DMS53 treated with DMSO at 0.1 percent for 48 hours (cell line): ENCODE data around the gene RNU4-1.

Experiments used
- DNase-seq: peaks from one replicate; lab custom pipeline; 2025; ENCODE audit not compliant: unreplicated experiment; lab: John Stamatoyannopoulos, UW

RNU4-1 gene

GRCh38 chr12:120290609-120291305 is 2.3 kb downstream of the RNU4-1 start:
- DNase-seq, result peak; percentile 89

GRCh38 chr12:120287491-120287890 is 5.5 kb downstream of the RNU4-1 start:
- DNase-seq, result no peak

GRCh38 chr12:120286768-120287490 is 6.1 kb downstream of the RNU4-1 start:
- DNase-seq, result no peak

DNA sequence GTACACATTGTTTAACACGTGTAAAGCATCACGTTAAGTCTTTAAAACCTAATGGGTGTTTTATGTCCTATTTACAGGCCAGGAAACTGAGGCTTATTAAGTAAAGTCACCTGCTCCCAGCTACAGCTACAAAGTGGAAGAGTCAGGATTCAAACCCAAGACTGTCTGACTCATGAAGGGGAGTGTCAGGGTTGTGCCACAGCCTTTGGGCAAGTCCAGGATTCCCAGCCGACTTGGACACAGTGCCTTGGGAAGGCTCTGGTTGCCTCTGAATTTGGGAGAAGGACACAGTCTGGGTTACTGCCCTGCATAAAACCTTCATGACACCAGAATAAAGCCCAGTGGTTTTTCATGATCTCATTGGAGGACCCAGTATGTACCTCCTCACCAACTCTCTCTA is 8.7 kb downstream of the RNU4-1 start:
- no peak for DNase-seq

DNA sequence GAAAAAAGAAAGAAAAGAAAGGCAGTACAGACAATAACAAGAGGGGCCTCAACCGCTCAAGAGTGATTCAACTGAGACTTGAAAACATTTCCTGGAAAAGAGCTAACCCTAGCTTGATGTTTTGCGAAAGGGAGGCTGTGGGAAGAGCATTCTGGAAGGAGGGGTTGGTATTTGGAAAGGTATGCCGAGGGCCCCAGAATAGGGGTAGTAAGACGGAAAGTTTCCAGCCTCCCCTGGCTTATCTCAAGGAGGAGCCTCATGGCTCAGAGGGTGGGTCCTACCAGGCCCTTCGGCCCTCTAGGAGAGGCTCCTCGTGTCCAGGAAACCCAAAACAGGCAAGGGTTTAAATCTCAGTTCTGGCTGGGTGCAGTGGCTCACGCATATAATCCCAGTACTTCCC is 9.7 kb downstream of the RNU4-1 start:
- DNase-seq, result no peak

GRCh38 chr12:120278137-120279069 is 14.6 kb downstream of the RNU4-1 start:
- DNase-seq, result no peak

DNA sequence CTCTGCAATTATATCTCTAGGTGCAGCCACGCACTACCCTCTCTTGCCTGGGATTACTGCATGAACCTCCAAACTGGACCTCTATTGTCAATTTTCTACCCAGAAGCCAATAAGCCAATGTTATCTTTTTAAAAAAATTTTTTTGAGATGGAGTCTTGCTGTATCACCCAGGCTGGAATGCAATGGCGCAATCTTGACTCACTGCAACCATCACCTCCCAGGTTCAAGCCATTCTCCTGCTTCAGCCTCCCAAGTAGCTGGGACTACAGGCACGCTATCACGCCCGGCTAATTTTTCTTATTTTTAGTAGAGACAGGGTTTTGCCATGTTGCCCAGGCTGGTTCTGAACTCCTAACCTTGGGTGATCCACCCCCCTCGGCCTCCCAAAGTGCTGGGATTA is 16.3 kb downstream of the RNU4-1 start:
- no peak for DNase-seq

- no peak for DNase-seq
Measured at GRCh38 chr12:120267736-120268135, 25.3 kb downstream of the RNU4-1 start.

DNA sequence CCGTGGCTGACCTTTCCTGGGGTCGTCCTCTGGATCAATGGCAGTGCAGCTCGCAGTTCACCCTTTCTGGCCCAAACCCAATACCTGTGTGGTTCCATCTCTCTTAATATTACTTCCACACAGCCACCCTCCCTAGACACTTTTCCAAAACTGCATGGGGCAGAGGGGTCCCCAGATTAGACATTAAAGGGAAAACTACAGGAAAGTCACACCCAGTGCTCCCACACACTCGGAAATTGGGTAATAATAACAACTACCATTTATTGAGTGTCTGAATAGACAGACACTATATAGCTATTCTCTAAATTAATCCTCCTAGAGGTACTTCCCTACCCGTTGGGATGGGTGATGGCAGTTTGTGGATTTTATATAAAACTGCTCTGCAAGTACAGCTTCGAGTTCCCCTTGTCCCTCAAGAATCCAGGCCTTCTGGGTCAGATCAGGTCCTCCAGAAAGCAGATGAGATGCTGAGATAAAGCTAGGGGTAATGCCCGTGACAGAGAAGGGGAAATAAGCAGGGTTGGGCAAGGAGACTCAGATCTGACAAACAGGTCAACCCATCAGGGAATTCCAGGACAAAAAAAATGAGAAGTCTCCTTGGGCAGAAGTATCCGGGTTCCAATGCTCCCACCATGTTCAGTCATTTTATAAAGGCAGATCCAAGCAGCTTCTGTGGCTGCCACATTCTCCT is 26.7 kb downstream of the RNU4-1 start:
- DNase-seq, result no peak

- DNase-seq, result peak; percentile 68
Measured at GRCh38 chr12:120265473-120266179, 27.4 kb downstream of the RNU4-1 start, which contains the start of gene PXN. TSS of gene PXN (minus strand) at chr12:120265730. CDS start at chr12:120265629, 101 bp downstream.

DNA sequence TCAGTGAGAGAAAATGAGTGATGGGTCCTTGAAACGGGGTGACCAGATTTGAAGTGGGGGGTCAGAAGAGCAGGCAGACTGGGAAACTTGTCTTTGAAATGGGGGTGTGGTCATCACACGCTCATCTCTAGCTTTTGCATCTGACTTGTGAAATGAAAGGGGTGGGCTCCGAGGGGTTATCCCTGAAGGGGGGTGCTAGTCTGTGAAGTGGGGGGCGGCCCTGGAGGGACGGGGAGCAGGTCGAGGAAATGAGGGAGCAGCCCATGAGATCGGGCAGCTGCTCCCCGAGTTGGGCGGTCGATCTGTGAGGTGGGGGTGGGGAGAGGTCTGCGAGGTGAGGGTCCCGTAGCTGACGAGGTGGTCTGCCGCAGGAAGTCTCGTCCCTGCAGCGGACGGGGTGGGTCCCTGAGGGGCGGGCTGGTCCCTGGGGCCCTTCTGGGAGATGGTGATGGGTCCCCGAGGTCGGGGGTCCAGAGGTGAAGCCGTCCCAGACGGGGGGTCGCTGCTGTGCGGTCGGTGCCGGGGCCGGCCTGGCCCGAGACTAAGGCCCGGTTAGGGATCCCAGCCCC is 28.0 kb downstream of the RNU4-1 start:
- DNase-seq, result no peak

GRCh38 chr12:120264086-120264903 is 28.7 kb downstream of the RNU4-1 start:
- no peak for DNase-seq

- DNase-seq, result no peak
Measured at GRCh38 chr12:120263748-120264085, 29.3 kb downstream of the RNU4-1 start.

GRCh38 chr12:120262852-120263747 is 29.9 kb downstream of the RNU4-1 start:
- no peak for DNase-seq

DNA sequence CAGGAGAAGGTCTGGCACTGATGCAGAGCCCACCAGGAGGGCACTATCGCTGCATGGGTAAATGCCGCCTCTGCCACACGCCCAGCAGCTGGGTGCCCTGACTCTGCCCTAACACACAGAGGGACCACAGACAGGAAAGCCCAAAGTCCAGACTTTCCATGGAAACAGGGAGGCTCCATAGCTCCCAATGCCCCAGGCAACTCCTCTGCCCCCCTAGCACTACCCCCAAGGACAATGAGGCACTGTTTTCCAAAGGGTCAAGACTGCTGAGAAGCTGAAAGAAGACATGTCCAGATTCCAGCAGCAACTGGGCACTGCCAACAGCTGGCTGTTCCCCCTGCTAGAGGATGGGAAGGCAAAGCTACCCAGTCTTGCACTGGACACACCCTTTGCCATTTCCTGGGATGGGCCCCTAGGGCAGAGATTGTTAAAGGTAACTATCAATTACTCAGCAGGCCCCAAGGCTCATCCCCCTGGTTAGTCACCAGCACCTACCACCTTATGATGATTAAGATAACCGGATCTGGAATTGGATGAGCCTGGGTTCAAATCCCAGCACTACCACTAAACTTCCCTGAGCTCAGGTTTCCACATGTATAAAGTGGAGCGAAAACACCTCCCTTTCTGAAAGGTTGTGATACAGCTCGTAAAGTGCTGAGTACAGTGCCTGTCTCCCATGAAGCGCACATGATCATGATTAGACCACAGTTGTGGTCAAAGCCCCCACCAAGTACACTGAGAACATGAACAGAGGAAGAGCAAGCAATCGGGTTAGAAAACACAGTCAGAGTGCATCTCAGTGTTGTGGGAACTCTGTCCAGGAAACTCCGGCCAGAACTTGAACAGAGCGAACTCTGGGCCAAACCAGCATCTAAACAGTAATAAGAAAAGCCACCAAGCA is 30.8 kb downstream of the RNU4-1 start:
- no peak for DNase-seq

GRCh38 chr12:120260607-120261006 is 32.4 kb downstream of the RNU4-1 start:
- no peak for DNase-seq
